A549 (cell line): ENCODE results near the gene CYSRT1.
"Not testable (repeated sequence)": the region's sequence is repeated elsewhere in the genome, so short reads cannot be mapped to it uniquely, and the experiment has no call there.

Source experiments
- RCOR1 ChIP-seq: fragments of 150-350 bp; IDR thresholded peaks from 2 replicates; pipeline ENCODE4 v1.6.1; 2014; ENCODE audit warnings: antibody characterized with exemption, low read length, low read depth
- TF ChIP-seq, protein P1 (sequence below): fragments of >200 bp; sonication (Bioruptor Twin); formaldehyde crosslinking; IDR thresholded peaks from 3 replicates; pipeline ENCODE4 v1.5.1; 2016

GRCh38 chr9:137239541-137240200 lies 14.7 kb downstream of the CYSRT1 start:
- not testable (repeated sequence) for TF ChIP-seq RCOR1
- TF ChIP-seq, protein P1, sequence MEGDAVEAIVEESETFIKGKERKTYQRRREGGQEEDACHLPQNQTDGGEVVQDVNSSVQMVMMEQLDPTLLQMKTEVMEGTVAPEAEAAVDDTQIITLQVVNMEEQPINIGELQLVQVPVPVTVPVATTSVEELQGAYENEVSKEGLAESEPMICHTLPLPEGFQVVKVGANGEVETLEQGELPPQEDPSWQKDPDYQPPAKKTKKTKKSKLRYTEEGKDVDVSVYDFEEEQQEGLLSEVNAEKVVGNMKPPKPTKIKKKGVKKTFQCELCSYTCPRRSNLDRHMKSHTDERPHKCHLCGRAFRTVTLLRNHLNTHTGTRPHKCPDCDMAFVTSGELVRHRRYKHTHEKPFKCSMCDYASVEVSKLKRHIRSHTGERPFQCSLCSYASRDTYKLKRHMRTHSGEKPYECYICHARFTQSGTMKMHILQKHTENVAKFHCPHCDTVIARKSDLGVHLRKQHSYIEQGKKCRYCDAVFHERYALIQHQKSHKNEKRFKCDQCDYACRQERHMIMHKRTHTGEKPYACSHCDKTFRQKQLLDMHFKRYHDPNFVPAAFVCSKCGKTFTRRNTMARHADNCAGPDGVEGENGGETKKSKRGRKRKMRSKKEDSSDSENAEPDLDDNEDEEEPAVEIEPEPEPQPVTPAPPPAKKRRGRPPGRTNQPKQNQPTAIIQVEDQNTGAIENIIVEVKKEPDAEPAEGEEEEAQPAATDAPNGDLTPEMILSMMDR, result not testable (repeated sequence)
